ENCODE measurements around the gene CHTF8. TPM values are rescaled to one million over a fixed set of nuclear protein-coding genes. Genes with fewer than 3 reads are reported as not detected.

The CHTF8 gene
- total RNA-seq, 4 donors from 2014 or later = 59.8 to 94.4 (median 69.4) TPM

- Histone ChIP-seq H3K4me1 (peaks cover 6 to 40% (median 19%) of the 10 kb centered on the region in 4 donors), H3K27ac (replicated peaks in 1 of 4) (no peak overlapping the region), H3K27me3 (peaks cover 0 to 4% (median 0%) of the 10 kb centered on the region in 4 donors), H3K4me3 (no peak overlapping the region), H3K9me3 (no peaks in the 10 kb centered on the region), H3K36me3 (peaks cover 2 to 83% (median 52%) of the 10 kb centered on the region in 4 donors)
- no peak for DNase-seq (ENCODE audit: extremely low spot score)
- TF ChIP-seq EP300 (IDR thresholded peaks at IDR 0.05) (no peak), POLR2AphosphoS5 (IDR thresholded peaks at IDR 0.05) (no peak), POLR2A (IDR thresholded peaks at IDR 0.05; ENCODE audit: low read depth) (no peak)
- TF ChIP-seq, protein P1, sequence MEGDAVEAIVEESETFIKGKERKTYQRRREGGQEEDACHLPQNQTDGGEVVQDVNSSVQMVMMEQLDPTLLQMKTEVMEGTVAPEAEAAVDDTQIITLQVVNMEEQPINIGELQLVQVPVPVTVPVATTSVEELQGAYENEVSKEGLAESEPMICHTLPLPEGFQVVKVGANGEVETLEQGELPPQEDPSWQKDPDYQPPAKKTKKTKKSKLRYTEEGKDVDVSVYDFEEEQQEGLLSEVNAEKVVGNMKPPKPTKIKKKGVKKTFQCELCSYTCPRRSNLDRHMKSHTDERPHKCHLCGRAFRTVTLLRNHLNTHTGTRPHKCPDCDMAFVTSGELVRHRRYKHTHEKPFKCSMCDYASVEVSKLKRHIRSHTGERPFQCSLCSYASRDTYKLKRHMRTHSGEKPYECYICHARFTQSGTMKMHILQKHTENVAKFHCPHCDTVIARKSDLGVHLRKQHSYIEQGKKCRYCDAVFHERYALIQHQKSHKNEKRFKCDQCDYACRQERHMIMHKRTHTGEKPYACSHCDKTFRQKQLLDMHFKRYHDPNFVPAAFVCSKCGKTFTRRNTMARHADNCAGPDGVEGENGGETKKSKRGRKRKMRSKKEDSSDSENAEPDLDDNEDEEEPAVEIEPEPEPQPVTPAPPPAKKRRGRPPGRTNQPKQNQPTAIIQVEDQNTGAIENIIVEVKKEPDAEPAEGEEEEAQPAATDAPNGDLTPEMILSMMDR (IDR thresholded peaks at IDR 0.05) = no peak
- WGBS = 90% methylated on average over 19 of the region's 25 CpGs
- intact Hi-C loops (cut with DNase I) = no loop called here
Observed at GRCh38 chr16:69114346-69114975, 17.9 kb downstream of the CHTF8 start.

- H3K9me3 ChIP-seq = no peaks in the 10 kb centered on the region
- intact Hi-C loops (cut with DNase I) = no loop called here
- peaks cover 0 to 77% (median 44%) of the 10 kb centered on the region in 4 donors for H3K36me3 ChIP-seq
- no peak for DNase-seq (ENCODE audit: extremely low spot score)
- H3K27me3 ChIP-seq = peaks cover 0 to 16% (median 0%) of the 10 kb centered on the region in 4 donors
- no peak overlapping the region for H3K27ac ChIP-seq (replicated peaks in 1 of 4)
- TF ChIP-seq EP300 (IDR thresholded peaks at IDR 0.05) (no peak), POLR2A (IDR thresholded peaks at IDR 0.05; ENCODE audit: low read depth) (no peak)
- TF ChIP-seq, protein P1 (IDR thresholded peaks at IDR 0.05) = no peak
- 92% methylated on average over 7 of the region's 7 CpGs for WGBS
- H3K4me1 ChIP-seq = peaks cover 9 to 34% (median 19%) of the 10 kb centered on the region in 4 donors
- no peak overlapping the region for H3K4me3 ChIP-seq
Observed at GRCh38 chr16:69113216-69113615, 19.2 kb downstream of the CHTF8 start.

DNA sequence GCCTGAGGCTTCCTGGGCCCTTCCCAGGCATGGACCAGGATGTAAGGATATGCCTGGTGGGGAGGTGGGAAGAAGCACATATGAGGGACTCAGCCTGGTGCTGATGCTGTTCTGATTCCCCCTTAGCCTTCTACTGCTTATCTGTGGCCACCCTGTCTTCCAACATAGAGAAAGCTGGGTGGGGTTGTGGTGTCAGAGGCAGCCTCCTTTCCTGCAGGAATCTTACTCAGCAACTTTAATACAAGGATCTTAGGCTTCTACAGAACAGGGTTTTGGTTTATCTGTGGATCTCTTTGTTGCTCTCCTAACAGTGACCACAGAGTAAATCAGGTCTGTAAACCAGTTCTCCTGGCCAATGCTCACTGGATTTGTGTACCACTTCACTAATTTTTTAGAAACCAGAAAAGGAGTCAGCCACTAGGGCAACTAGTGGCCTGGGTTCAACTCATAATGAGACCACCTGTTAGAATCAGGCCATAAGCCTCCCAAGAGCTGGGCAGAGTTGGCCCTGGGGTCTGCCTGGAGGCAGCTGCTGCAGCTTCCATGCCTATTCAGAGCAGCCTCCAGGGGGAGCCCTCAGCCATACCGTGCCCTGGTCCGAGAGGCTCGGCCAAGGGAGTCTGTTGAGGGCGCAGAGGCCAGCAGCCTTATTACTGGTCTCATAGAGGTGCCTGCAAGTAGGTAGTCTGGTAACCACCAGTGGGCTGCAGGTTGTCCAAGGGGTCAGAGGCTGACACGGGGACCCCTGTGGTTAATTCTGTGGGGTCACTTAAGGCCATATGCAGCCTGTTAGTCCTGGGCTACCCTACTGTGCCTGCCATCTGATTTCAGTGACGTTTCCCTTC is 19.9 kb downstream of the CHTF8 start:
- peaks cover 16 to 34% (median 24%) of the 10 kb centered on the region in 4 donors for H3K4me1 ChIP-seq
- WGBS = 75% methylated on average over 1 of the region's 6 CpGs
- H3K36me3 ChIP-seq = peaks cover 0 to 70% (median 37%) of the 10 kb centered on the region in 4 donors
- peaks cover 0 to 23% (median 0%) of the 10 kb centered on the region in 4 donors for H3K27me3 ChIP-seq
- H3K4me3 ChIP-seq = no peak overlapping the region
- TF ChIP-seq, protein P1 (IDR thresholded peaks at IDR 0.05) = peak; percentile 39 to 70 (median 46)
- TF ChIP-seq EP300 (IDR thresholded peaks at IDR 0.05) = no peak
- intact Hi-C loops (cut with DNase I) = no loop called here
- DNase-seq (ENCODE audit: extremely low spot score) = no peak
- no peak overlapping the region for H3K27ac ChIP-seq (replicated peaks in 1 of 4)
- H3K9me3 ChIP-seq = no peaks in the 10 kb centered on the region

DNA sequence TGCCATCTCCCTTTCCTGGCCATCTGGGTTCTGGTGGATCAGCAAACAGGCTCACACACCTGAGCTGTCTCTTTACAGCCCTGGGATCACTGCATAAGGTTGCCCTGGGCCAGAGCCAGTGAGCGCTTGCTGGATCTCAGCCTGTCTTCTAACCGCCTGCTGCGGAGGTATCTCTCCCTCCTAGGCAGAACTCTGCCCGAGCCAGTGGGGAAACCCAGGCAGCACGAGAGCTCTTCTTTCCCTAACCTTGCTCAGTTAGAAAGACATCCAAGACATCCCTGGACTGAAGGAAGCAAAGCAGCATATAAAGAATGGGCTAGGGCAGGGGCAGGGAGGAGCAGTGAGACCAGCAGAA is 20.5 kb downstream of the CHTF8 start:
- Histone ChIP-seq H3K4me1 (peaks cover 23 to 34% (median 27%) of the 10 kb centered on the region in 4 donors), H3K4me3 (no peak overlapping the region), H3K36me3 (peaks cover 0 to 65% (median 36%) of the 10 kb centered on the region in 4 donors), H3K27ac (replicated peaks in 1 of 4) (no peak overlapping the region), H3K27me3 (peaks cover 0 to 29% (median 0%) of the 10 kb centered on the region in 4 donors), H3K9me3 (no peaks in the 10 kb centered on the region)
- TF ChIP-seq, protein P1 (IDR thresholded peaks at IDR 0.05) = no peak
- TF ChIP-seq POLR2AphosphoS5 (IDR thresholded peaks at IDR 0.05) (no peak), EP300 (IDR thresholded peaks at IDR 0.05) (no peak), POLR2A (IDR thresholded peaks at IDR 0.05; ENCODE audit: low read depth) (no peak)
- no peak for DNase-seq (ENCODE audit: extremely low spot score)
- intact Hi-C loops (cut with DNase I) = no loop called here
- WGBS = 79% methylated on average over 2 of the region's 5 CpGs
